Skin of body (tissue), 2 donors: ENCODE data around the gene INF2. TPM values are rescaled to one million over a fixed set of nuclear protein-coding genes. Genes with fewer than 3 reads are reported as not detected.
A peak's percentile ranks its signal among the peaks of the same experiment; 100 is the strongest.

Source experiments
- DNase-seq: peaks from one replicate; lab custom pipeline; 2025; lab: John Stamatoyannopoulos, UW
- total RNA-seq: library from RNA; depleted of rRNA; stranded (reverse); fragments of >200 nt; gene quantifications from one replicate; pipeline ENCODE4 v1.2.3, GENCODE V29; 2014

Gene INF2
- total RNA-seq, 1 donor from 2014 or later, result 25.7 TPM

GRCh38 chr14:104734051-104734587 is 44.7 kb downstream of the INF2 start:
- DNase-seq, result no peak

- DNase-seq, result no peak
Observed at GRCh38 chr14:104734601-104734990, 45.2 kb downstream of the INF2 start.

GRCh38 chr14:104734991-104735779 is 45.8 kb downstream of the INF2 start:
- DNase-seq, result no peak

- DNase-seq, result peak; percentile 26
Observed at GRCh38 chr14:104735830-104736642, 46.6 kb downstream of the INF2 start.

- DNase-seq, result no peak
Observed at GRCh38 chr14:104738375-104739019, 49.1 kb downstream of the INF2 start.

GRCh38 chr14:104739026-104739425 is 49.6 kb downstream of the INF2 start:
- DNase-seq, result no peak

GRCh38 chr14:104739546-104740516 is 50.4 kb downstream of the INF2 start:
- no peak for DNase-seq

GRCh38 chr14:104741108-104741802 is 51.8 kb downstream of the INF2 start:
- no peak for DNase-seq

GRCh38 chr14:104741803-104742251 is 52.4 kb downstream of the INF2 start:
- no peak for DNase-seq

- no peak for DNase-seq
Observed at GRCh38 chr14:104742586-104743455, 53.4 kb downstream of the INF2 start.

- DNase-seq, result no peak
Observed at GRCh38 chr14:104743461-104744380, 54.3 kb downstream of the INF2 start.

- DNase-seq, result no peak
Observed at GRCh38 chr14:104744484-104744883, 55.1 kb downstream of the INF2 start.

GRCh38 chr14:104745431-104745830 is 56.0 kb downstream of the INF2 start:
- DNase-seq, result no peak

- DNase-seq, result no peak
Observed at GRCh38 chr14:104746071-104746545, 56.7 kb downstream of the INF2 start.

GRCh38 chr14:104746934-104747481 is 57.6 kb downstream of the INF2 start:
- no peak for DNase-seq

- no peak for DNase-seq
Observed at GRCh38 chr14:104747876-104748275, 58.5 kb downstream of the INF2 start.

- DNase-seq, result peak; percentile 23
Observed at GRCh38 chr14:104749111-104749649, 59.8 kb downstream of the INF2 start.
